Fibroblast of pulmonary artery (primary cell): ENCODE results near the gene LRRN3.
A peak's percentile ranks its signal among the peaks of the same experiment; 100 is the strongest.

Experiments
- DNase-seq: peaks from one replicate; pipeline ENCODE4 v3.0.0-alpha.2; 2010; ENCODE audit warnings: low read depth
- H3K4me3 ChIP-seq: replicated peaks from 2 replicates; pipeline ENCODE4 v1.5.1; 2011; ENCODE audit warnings: low read depth, mild to moderate bottlenecking, control low read depth, low read length, moderate library complexity
- CTCF ChIP-seq: IDR thresholded peaks from 2 replicates; pipeline ENCODE4 v1.5.1; 2011; ENCODE audit warnings: mild to moderate bottlenecking, control low read depth, low read length, inconsistent platforms; ENCODE audit errors: missing control alignments

Gene LRRN3

GRCh38 chr7:111112439-111112838 lies 21.5 kb downstream of the LRRN3 start:
- no peak overlapping the region for H3K4me3 ChIP-seq
- peak; percentile 21 for DNase-seq
- no peak for TF ChIP-seq CTCF

GRCh38 chr7:111113263-111114017 lies 22.5 kb downstream of the LRRN3 start:
- TF ChIP-seq CTCF = no peak
- peak; percentile 79 for DNase-seq
- H3K4me3 ChIP-seq = no peak overlapping the region

- H3K4me3 ChIP-seq = no peak overlapping the region
- no peak for TF ChIP-seq CTCF
- DNase-seq = no peak
Observed at GRCh38 chr7:111115966-111116365, 25.0 kb downstream of the LRRN3 start.

- TF ChIP-seq CTCF = no peak
- DNase-seq = peak; percentile 61
- no peak overlapping the region for H3K4me3 ChIP-seq
Observed at GRCh38 chr7:111126987-111127386, 36.1 kb downstream of the LRRN3 start.

- no peak for DNase-seq
Observed at GRCh38 chr7:111129435-111129834, 38.5 kb downstream of the LRRN3 start.

GRCh38 chr7:111132833-111133232 lies 41.9 kb downstream of the LRRN3 start:
- H3K4me3 ChIP-seq = no peak overlapping the region
- TF ChIP-seq CTCF = no peak
- no peak for DNase-seq

More at GRCh38 chr7:111129435-111129834, 38.5 kb downstream of the LRRN3 start:
- no peak for TF ChIP-seq CTCF
- H3K4me3 ChIP-seq = no peak overlapping the region
